ENCODE measurements around the gene MAGI2.

MAGI2 gene

GRCh38 chr7:78792006-78792405 lies 661.5 kb downstream of the MAGI2 start:
- no peak for DNase-seq (ENCODE audit: low read depth in 3 of 3)

DNA sequence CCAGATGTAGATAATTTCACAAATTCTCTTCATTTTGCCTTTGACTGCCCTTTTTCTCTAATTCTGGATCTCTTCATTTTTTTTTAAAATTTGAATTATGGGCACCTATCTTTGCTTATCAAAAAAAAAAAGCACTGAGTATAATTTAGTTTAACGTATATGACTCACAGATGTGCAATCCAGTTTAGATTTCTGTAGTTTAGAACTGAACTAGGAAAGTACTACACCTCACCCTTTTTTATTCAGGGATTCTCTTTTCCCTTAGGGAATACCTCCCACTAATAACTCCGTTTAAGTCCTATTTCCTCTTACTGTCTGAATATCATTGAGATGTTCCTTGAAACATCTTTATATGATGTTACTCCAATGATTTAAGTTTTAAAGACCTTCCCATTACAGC lies 665.0 kb downstream of the MAGI2 start:
- no peak for DNase-seq (ENCODE audit: low read depth in 3 of 3)

GRCh38 chr7:78787854-78788253 lies 665.6 kb downstream of the MAGI2 start:
- DNase-seq (ENCODE audit: low read depth in 3 of 3) = no peak

GRCh38 chr7:78786055-78786454 lies 667.4 kb downstream of the MAGI2 start:
- DNase-seq (ENCODE audit: low read depth in 3 of 3) = no peak

GRCh38 chr7:78783179-78783962 lies 670.1 kb downstream of the MAGI2 start:
- no peak for DNase-seq (ENCODE audit: low read depth in 3 of 3)

DNA sequence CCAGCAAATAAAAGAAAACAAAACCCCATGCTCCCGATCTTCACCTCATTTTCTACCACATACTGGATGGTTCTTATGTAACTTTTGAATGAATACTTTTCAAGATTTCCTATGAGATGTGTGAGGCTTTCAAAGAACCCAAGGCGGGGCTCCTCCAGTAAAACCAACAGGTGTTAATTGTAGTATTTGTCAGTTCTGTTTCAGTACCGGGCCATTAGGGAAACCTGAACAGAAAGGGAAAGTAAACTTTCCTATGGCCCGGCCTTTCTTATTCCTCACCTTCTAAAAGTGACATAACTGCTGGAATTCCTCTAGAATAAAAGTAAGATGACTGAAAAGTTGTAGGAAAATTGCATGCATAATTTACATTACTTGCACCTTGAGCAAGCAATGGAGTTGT lies 672.9 kb downstream of the MAGI2 start:
- no peak for DNase-seq (ENCODE audit: low read depth in 3 of 3)

DNA sequence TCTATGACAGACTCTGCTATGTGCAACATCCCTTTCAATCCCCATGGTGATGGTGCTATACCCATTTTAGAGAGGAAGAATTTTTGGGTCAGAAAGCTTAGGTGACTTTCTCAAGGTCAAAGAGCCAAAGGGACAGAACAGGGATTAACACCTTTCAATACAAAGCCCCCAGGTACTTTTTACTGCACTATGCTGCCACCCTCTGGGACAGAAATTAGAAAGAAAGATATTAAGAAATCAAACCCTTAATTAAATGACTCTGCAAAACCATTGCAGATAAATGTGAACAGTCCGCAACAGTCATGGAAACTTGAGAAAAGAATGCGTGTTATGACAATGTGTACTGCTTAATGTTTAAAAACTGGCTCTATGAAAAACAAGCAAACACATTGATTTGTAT lies 673.7 kb downstream of the MAGI2 start:
- no peak for DNase-seq (ENCODE audit: low read depth in 3 of 3)

DNA sequence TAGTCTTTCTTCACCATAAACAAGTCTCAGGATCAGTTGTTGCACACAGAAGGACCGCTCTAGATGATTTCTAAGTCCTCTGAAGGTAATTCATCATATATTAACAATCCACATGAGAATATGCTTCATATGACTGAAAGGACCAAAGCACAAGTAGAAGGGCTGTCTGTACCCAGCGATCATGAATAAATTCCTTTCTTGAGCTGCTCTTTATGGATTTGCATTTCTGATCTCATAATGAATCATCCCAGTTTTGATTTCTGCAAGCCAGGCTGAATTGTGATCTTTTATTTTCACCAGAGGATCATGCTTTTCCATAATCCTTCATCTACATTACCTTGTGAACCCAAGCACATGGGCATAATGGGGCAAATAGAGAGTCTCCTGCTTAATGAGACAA lies 675.6 kb downstream of the MAGI2 start:
- no peak for DNase-seq (ENCODE audit: low read depth in 3 of 3)

GRCh38 chr7:78770422-78771410 lies 682.8 kb downstream of the MAGI2 start:
- no peak for DNase-seq (ENCODE audit: low read depth in 3 of 3)

DNA sequence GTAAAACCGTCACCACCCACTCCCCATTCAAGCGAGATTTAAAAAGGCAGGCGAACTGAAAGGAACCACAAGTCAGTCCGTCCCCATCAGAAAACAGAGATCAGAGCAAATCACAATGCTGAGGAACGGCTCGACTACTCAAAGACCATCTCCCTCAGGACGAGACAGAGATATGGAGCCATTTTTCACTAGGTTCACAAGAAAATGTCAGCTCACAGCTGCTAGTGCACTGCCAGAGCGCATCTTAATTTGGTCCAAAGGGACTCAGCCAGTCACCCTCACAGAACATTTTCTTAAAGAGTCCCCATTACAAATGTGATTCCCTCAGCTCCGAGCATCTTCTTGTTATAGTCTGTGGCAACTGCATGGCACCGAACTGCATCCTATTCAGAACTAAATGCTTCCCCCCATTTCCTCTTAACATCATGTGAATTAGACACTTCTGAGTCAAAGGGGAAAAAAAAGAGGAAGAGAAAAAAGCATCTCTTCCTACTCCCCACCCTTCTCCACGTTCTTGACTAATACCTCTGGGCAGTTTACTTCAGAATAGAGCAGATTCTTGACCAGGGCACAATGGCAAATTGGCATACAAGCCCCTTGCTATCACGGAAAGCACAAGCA lies 683.9 kb downstream of the MAGI2 start:
- no peak for DNase-seq (ENCODE audit: low read depth in 3 of 3)

- no peak for DNase-seq (ENCODE audit: low read depth in 3 of 3)
Observed at GRCh38 chr7:78768859-78769258, 684.6 kb downstream of the MAGI2 start.

DNA sequence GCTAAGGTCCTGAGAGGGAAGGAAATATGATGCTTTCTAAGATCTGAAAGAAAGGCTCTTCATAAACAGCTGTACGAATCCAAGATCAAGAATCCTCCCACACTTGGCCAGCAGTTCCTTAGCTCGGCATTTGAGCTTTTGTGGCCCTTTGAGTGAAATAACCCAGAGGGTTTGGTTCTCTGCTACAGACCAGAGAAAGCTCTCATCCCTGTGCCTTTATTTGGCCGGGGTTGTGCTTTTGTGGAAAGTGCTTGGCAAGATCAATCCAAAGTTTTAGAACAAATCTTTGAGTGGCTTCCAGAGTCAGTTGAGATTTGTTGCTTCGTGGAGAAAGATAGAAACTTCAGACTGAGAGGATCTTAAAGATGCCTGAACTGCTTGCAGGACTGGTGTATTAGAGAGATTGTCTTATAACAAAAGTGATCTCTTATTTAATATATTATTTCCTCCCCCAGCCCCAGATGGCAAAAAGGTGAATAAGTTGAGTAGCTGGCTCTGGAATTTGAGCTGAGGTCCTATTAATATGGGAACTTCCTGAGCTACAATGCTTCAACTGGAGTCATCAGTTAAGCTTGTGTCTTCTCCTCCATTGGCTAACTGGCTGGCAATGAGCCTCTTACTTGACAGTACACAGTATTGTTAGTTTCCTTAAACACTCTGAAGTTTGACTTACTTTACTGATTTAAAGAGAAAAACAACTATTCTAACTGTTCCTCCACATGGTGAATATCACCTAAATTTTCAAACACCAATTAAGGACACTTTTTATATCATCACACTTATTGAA lies 687.3 kb downstream of the MAGI2 start:
- DNase-seq (ENCODE audit: low read depth in 3 of 3) = no peak

DNA sequence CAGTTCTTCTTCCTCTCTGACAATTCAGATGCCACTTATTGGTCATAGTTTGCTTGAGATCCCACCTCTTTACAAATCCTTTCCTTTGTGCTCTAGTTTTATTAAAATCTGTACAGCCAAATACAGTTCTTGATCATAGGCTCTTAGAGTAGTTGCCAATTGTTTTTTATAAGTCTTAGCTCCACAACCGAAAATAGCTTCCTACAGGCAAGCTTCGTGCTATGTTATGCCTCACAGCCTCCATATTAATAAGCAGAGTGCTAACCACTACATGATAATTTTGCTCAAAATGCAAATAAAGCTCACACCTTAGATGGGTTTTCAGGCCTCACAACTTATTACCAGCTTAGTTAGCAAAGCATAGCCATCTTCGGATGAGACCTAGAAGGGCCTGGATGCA lies 688.9 kb downstream of the MAGI2 start:
- no peak for DNase-seq (ENCODE audit: low read depth in 3 of 3)

DNA sequence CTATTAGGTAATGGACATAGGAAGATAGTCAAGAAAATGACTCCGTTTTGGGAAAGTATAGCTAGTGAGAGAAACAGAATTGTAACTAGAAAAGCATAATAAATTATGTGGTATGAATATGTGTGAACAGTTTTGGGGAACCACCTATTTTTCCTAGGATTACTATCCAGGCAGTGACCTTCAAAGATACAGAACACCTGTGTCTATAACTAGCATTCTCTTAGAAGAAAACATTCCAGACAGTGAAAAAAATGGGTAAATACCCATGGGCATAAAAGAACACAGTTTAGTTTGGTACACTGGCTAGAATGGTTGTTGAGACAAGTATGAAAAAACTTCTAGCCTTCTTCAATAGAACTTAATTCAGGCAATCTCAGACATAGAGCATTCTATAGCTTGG lies 690.8 kb downstream of the MAGI2 start:
- DNase-seq (ENCODE audit: low read depth in 3 of 3) = no peak

DNA sequence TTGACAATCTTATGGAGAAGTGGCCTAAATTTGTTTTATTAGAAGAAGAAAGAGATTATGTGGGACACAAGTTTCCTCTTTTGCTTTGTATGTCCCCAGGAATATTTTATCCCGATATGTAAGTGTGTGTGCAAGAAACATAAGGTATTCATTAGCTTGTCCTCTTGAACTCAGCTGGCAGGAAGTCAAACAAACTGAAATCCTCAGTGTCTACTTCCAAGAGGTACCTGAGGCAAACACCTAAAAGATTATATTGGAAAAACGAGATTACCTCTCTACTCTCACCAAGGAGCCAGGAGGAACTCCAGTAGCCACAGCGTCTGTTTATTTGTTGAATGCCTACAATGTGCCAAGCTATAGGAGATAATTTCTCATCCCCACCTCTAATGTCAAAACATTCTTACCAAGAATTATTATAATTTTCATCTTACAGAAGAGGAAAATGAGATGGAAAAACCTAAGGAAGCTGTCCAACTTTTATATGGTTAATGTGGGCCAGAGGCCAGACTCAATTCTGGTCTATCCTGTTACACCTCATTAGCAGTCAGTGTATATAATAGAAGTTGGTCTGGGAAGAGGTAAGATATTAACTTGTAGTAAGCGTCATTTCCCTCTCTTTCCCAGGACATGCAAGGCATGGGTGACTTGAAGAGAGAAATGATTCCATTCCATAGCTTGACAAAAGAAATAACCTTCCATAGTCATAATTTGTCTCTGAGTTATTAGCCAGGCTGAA lies 692.7 kb downstream of the MAGI2 start:
- DNase-seq (ENCODE audit: low read depth in 3 of 3) = no peak

GRCh38 chr7:78752554-78752953 lies 700.9 kb downstream of the MAGI2 start:
- no peak for DNase-seq (ENCODE audit: low read depth in 3 of 3)

DNA sequence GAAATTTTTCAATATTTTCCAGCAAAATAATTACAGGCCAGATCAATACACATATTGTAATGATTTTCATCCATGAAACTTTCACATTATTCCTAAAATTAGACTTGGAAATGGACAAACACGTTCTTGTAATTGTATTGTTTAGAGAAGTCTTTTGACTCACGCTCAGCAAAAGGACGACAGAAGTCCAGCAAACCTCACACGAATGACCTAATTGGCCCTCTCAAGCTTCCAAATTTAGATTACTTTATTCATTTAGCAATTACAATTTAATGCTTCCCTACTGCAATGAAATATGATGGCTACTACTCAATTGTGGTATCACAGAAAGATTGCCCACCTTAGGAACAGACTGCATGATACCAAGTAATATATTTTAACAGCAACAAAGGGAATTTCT lies 702.2 kb downstream of the MAGI2 start:
- DNase-seq (ENCODE audit: low read depth in 3 of 3) = no peak

DNA sequence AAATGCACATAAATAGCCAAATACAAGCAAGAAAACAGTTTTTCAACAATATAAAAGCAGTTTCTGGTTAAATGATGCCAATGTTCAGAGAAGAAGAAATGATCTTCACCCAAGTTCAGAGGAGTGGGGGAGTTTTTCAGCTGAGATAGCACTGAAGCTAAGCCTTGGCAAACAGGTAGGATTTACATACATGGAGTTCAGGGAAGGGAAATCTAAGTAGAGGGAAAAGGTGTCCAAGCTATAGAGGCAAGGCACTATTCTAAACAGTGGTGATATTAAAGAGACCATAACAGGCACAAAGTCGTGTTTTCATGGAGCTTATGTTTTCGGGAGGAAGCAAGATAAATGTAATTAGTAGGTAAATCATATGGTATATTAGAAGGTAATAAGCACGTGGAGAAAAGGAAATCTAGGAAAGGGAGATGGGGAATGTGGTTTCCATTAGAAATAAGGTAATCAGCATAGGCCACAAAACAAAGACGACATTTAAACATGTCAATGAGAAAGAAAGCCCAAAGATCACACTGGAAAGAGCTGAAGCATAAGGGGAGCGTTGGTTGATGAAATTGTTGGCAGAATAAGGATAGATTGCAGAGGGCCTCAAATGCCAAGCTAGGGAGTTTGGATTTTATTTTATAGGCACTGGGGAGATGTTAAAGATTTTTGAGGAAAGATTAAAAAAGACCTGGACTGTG lies 704.3 kb downstream of the MAGI2 start:
- DNase-seq (ENCODE audit: low read depth in 3 of 3) = no peak

- no peak for DNase-seq (ENCODE audit: low read depth in 3 of 3)
Observed at GRCh38 chr7:78747592-78747991, 705.9 kb downstream of the MAGI2 start.

GRCh38 chr7:78746301-78746700 lies 707.2 kb downstream of the MAGI2 start:
- DNase-seq (ENCODE audit: low read depth in 3 of 3) = no peak
